Measurements from ENCODE around the gene SLC8B1. TPM values are rescaled to one million over a fixed set of nuclear protein-coding genes. Genes with fewer than 3 reads are reported as not detected.

The SLC8B1 gene
- total and polyA plus RNA-seq, 2 donors = 15.2 to 55.9 TPM

- peaks cover 0 to 13% of the 10 kb centered on the region in 2 donors for H3K4me1 ChIP-seq (ENCODE audit: control insufficient read depth in 2 of 2, insufficient read depth in 2 of 2, low read length in 2 of 2)
- no peak for DNase-seq (ENCODE audit: low read depth in 6 of 9, low spot score in 9 of 9)
- no peak overlapping the region for H3K27ac ChIP-seq (ENCODE audit: low read depth in 1 of 2, low read length in 1 of 2)
- no peak overlapping the region for H3K4me3 ChIP-seq (ENCODE audit: low read length in 2 of 2)
- WGBS = over 99% methylated on average over 5 of the region's 5 CpGs
- H3K9me3 ChIP-seq (ENCODE audit: control insufficient read depth in 2 of 2, insufficient read depth in 1 of 2, low read length in 1 of 2) = peaks cover 0 to 15% of the 10 kb centered on the region in 2 donors
- peaks cover 0 to 9% of the 10 kb centered on the region in 2 donors for H3K36me3 ChIP-seq (ENCODE audit: control insufficient read depth in 2 of 2, insufficient read depth in 2 of 2, low read length in 1 of 2)
- no peaks in the 10 kb centered on the region for H3K27me3 ChIP-seq (ENCODE audit: control insufficient read depth in 2 of 2, insufficient read depth in 1 of 2, low read length in 1 of 2)
Observed at GRCh38 chr12:113253532-113254285, 81.2 kb downstream of the SLC8B1 start.

- no peak overlapping the region for H3K27ac ChIP-seq (ENCODE audit: low read depth in 1 of 2, low read length in 1 of 2)
- WGBS = 97% methylated on average over 10 of the region's 10 CpGs
- peaks cover 0 to 25% of the 10 kb centered on the region in 2 donors for H3K4me1 ChIP-seq (ENCODE audit: control insufficient read depth in 2 of 2, insufficient read depth in 2 of 2, low read length in 2 of 2)
- H3K36me3 ChIP-seq (ENCODE audit: control insufficient read depth in 2 of 2, insufficient read depth in 2 of 2, low read length in 1 of 2) = peaks cover 0 to 11% of the 10 kb centered on the region in 2 donors
- H3K4me3 ChIP-seq (ENCODE audit: low read length in 2 of 2) = no peak overlapping the region
- DNase-seq (ENCODE audit: low read depth in 6 of 9, low spot score in 9 of 9) = no peak
- H3K9me3 ChIP-seq (ENCODE audit: control insufficient read depth in 2 of 2, insufficient read depth in 1 of 2, low read length in 1 of 2) = peaks cover 0 to 15% of the 10 kb centered on the region in 2 donors
- H3K27me3 ChIP-seq (ENCODE audit: control insufficient read depth in 2 of 2, insufficient read depth in 1 of 2, low read length in 1 of 2) = no peaks in the 10 kb centered on the region
Observed at GRCh38 chr12:113252494-113252893, 82.4 kb downstream of the SLC8B1 start.

GRCh38 chr12:113251404-113252070, 83.4 kb downstream of the SLC8B1 start:
- DNase-seq (ENCODE audit: low read depth in 6 of 9, low spot score in 9 of 9) = no peak
- Histone ChIP-seq H3K4me1 (ENCODE audit: control insufficient read depth in 2 of 2, insufficient read depth in 2 of 2, low read length in 2 of 2) (peaks cover 0 to 34% of the 10 kb centered on the region in 2 donors), H3K36me3 (ENCODE audit: control insufficient read depth in 2 of 2, insufficient read depth in 2 of 2, low read length in 1 of 2) (peaks cover 4 to 17% of the 10 kb centered on the region in 2 donors), H3K9me3 (ENCODE audit: control insufficient read depth in 2 of 2, insufficient read depth in 1 of 2, low read length in 1 of 2) (peaks cover 0 to 15% of the 10 kb centered on the region in 2 donors), H3K27me3 (ENCODE audit: control insufficient read depth in 2 of 2, insufficient read depth in 1 of 2, low read length in 1 of 2) (no peaks in the 10 kb centered on the region), H3K4me3 (ENCODE audit: low read length in 2 of 2) (no peak overlapping the region), H3K27ac (ENCODE audit: low read depth in 1 of 2, low read length in 1 of 2) (no peak overlapping the region)
- 97% methylated on average over 16 of the region's 16 CpGs for WGBS

- WGBS = 98% methylated on average over 6 of the region's 6 CpGs
- DNase-seq (ENCODE audit: low read depth in 6 of 9, low spot score in 9 of 9) = no peak
- Histone ChIP-seq H3K9me3 (ENCODE audit: control insufficient read depth in 2 of 2, insufficient read depth in 1 of 2, low read length in 1 of 2) (peaks cover 0 to 15% of the 10 kb centered on the region in 2 donors), H3K27me3 (ENCODE audit: control insufficient read depth in 2 of 2, insufficient read depth in 1 of 2, low read length in 1 of 2) (no peaks in the 10 kb centered on the region), H3K36me3 (ENCODE audit: control insufficient read depth in 2 of 2, insufficient read depth in 2 of 2, low read length in 1 of 2) (peaks cover 5 to 21% of the 10 kb centered on the region in 2 donors), H3K4me3 (ENCODE audit: low read length in 2 of 2) (no peak overlapping the region), H3K27ac (ENCODE audit: low read depth in 1 of 2, low read length in 1 of 2) (no peak overlapping the region), H3K4me1 (ENCODE audit: control insufficient read depth in 2 of 2, insufficient read depth in 2 of 2, low read length in 2 of 2) (peaks cover 0 to 44% of the 10 kb centered on the region in 2 donors)
Observed at GRCh38 chr12:113250045-113250444, 84.9 kb downstream of the SLC8B1 start.

- DNase-seq (ENCODE audit: low read depth in 6 of 9, low spot score in 9 of 9) = no peak
- no peaks in the 10 kb centered on the region for H3K27me3 ChIP-seq (ENCODE audit: control insufficient read depth in 2 of 2, insufficient read depth in 1 of 2, low read length in 1 of 2)
- 97% methylated on average over 12 of the region's 12 CpGs for WGBS
- H3K9me3 ChIP-seq (ENCODE audit: control insufficient read depth in 2 of 2, insufficient read depth in 1 of 2, low read length in 1 of 2) = peaks cover 0 to 15% of the 10 kb centered on the region in 2 donors
- peaks cover 5 to 21% of the 10 kb centered on the region in 2 donors for H3K36me3 ChIP-seq (ENCODE audit: control insufficient read depth in 2 of 2, insufficient read depth in 2 of 2, low read length in 1 of 2)
- no peak overlapping the region for H3K27ac ChIP-seq (ENCODE audit: low read depth in 1 of 2, low read length in 1 of 2)
- peaks cover 0 to 47% of the 10 kb centered on the region in 2 donors for H3K4me1 ChIP-seq (ENCODE audit: control insufficient read depth in 2 of 2, insufficient read depth in 2 of 2, low read length in 2 of 2)
- no peak overlapping the region for H3K4me3 ChIP-seq (ENCODE audit: low read length in 2 of 2)
Observed at GRCh38 chr12:113249546-113249945, 85.4 kb downstream of the SLC8B1 start.

- Histone ChIP-seq H3K27me3 (ENCODE audit: control insufficient read depth in 2 of 2, insufficient read depth in 1 of 2, low read length in 1 of 2) (no peaks in the 10 kb centered on the region), H3K4me1 (ENCODE audit: control insufficient read depth in 2 of 2, insufficient read depth in 2 of 2, low read length in 2 of 2) (peaks cover 0 to 54% of the 10 kb centered on the region in 2 donors), H3K9me3 (ENCODE audit: control insufficient read depth in 2 of 2, insufficient read depth in 1 of 2, low read length in 1 of 2) (peaks cover 0 to 14% of the 10 kb centered on the region in 2 donors), H3K36me3 (ENCODE audit: control insufficient read depth in 2 of 2, insufficient read depth in 2 of 2, low read length in 1 of 2) (peaks cover 5 to 21% of the 10 kb centered on the region in 2 donors), H3K27ac (ENCODE audit: low read depth in 1 of 2, low read length in 1 of 2) (no peak overlapping the region), H3K4me3 (ENCODE audit: low read length in 2 of 2) (no peak overlapping the region)
- DNase-seq (ENCODE audit: low read depth in 6 of 9, low spot score in 9 of 9) = no peak
- WGBS = 87% methylated on average over 11 of the region's 11 CpGs
Observed at GRCh38 chr12:113248842-113249435, 86.0 kb downstream of the SLC8B1 start.

Other genes starting within 250 kb of the SLC8B1 start
- gene RASAL1, start 199.3 kb downstream of the SLC8B1 start, total RNA-seq = 1.7 TPM
- 3.7 TPM for gene RASAL1, start 199.3 kb downstream of the SLC8B1 start, polyA plus RNA-seq
- 0.28 TPM for gene CFAP73, start 185.4 kb downstream of the SLC8B1 start, total RNA-seq
- 0.73 TPM for gene CFAP73, start 185.4 kb downstream of the SLC8B1 start, polyA plus RNA-seq
- gene DDX54, start 149.6 kb downstream of the SLC8B1 start, total RNA-seq = 23.6 TPM
- 49.8 TPM for gene DDX54, start 149.6 kb downstream of the SLC8B1 start, polyA plus RNA-seq
- gene RITA1, start 149.4 kb downstream of the SLC8B1 start, total RNA-seq = 18.3 TPM
- 8.5 TPM for gene RITA1, start 149.4 kb downstream of the SLC8B1 start, polyA plus RNA-seq
- 4.2 TPM for gene TPCN1, start 113.6 kb downstream of the SLC8B1 start, total RNA-seq
- 16.7 TPM for gene TPCN1, start 113.6 kb downstream of the SLC8B1 start, polyA plus RNA-seq
- gene PLBD2, start 23.5 kb upstream of the SLC8B1 start, total RNA-seq = 2.5 TPM
- 9.3 TPM for gene PLBD2, start 23.5 kb upstream of the SLC8B1 start, polyA plus RNA-seq
- gene SDS, start 68.8 kb upstream of the SLC8B1 start, total RNA-seq = 0.52 TPM
- gene SDS, start 68.8 kb upstream of the SLC8B1 start, polyA plus RNA-seq = 26.3 TPM
- 2.1 TPM for gene SDSL, start 87.3 kb upstream of the SLC8B1 start, total RNA-seq
- 13.1 TPM for gene SDSL, start 87.3 kb upstream of the SLC8B1 start, polyA plus RNA-seq
- gene LHX5, start 136.8 kb upstream of the SLC8B1 start, total RNA-seq = under 0.01 TPM
- gene LHX5, start 136.8 kb upstream of the SLC8B1 start, polyA plus RNA-seq = 0.05 TPM